B cell (primary cell): ENCODE measurements around the gene LRRTM1.

Experiments
- CTCF ChIP-seq: fragments of 200-600 bp; IDR thresholded peaks from one replicate; pipeline ENCODE4 v1.8.0; 2022; ENCODE audit warnings: antibody characterized with exemption, mild to moderate bottlenecking
- EZH2 ChIP-seq: IDR thresholded peaks from 2 replicates; pipeline ENCODE4 v1.6.1; 2012; ENCODE audit warnings: borderline replicate concordance, low read depth, mild to moderate bottlenecking, moderate library complexity, low read length; ENCODE audit not compliant: insufficient read depth, poor library complexity, severe bottlenecking

- TF ChIP-seq CTCF, result no peak
- no peak for TF ChIP-seq EZH2
Measured at GRCh38 chr2:80322958-80323357, 18.4 kb upstream of the LRRTM1 start.
